Heart left ventricle (tissue), 16 donors: ENCODE measurements around the gene NPRL2. TPM values are rescaled to one million over a fixed set of nuclear protein-coding genes. Genes with fewer than 3 reads are reported as not detected.

Source experiments
- ATAC-seq, 4 donors: fragments of 200-7000 bp; cut with Tn5 transposase; one replicate each; pipeline ENCODE4 v1.9.1; 2020 to 2022; ENCODE audit warnings: moderate library complexity in 4 of 4, mild to moderate bottlenecking in 3 of 4, moderate number of reproducible peaks in 1 of 4
- DNase-seq, 5 donors: peaks; one replicate each; pipeline ENCODE4 v3.0.0-alpha.2; 2020
- H3K27ac ChIP-seq, 12 donors: fragments of 200-600 bp; sonication (generic) in 4 of 12; one replicate each; pipeline versions ENCODE4 v1.5.0 to v1.8.0; 2016 to 2022; ENCODE audit warnings: mild to moderate bottlenecking in 2 of 12
- H3K27me3 ChIP-seq, 9 donors: fragments of 200-600 bp; sonication (generic) in 2 of 9; one replicate each; pipeline versions ENCODE4 v1.5.1 to v1.8.0; 2016 to 2022; ENCODE audit warnings: mild to moderate bottlenecking in 3 of 9
- H3K36me3 ChIP-seq, 9 donors: fragments of 200-600 bp; sonication (generic) in 2 of 9; one replicate each; pipeline versions ENCODE4 v1.5.0 to v1.8.0; 2018 to 2022; ENCODE audit warnings: mild to moderate bottlenecking in 2 of 9
- H3K4me1 ChIP-seq, 12 donors: fragments of 200-600 bp; sonication (generic) in 4 of 12; one replicate each; pipeline versions ENCODE4 v1.5.0 to v1.8.0; 2016 to 2022; ENCODE audit warnings: mild to moderate bottlenecking in 3 of 12
- H3K4me3 ChIP-seq, 12 donors: fragments of 200-600 bp; sonication (generic) in 4 of 12; one replicate each; pipeline versions ENCODE4 v1.5.0 to v1.8.0; 2017 to 2022; ENCODE audit warnings: mild to moderate bottlenecking in 9 of 12, moderate library complexity in 4 of 12
- H3K9me3 ChIP-seq, 12 donors: fragments of 200-600 bp; sonication (generic) in 4 of 12; one replicate each; pipeline versions ENCODE4 v1.5.0 to v1.8.0; 2016 to 2022; ENCODE audit warnings: mild to moderate bottlenecking in 1 of 12
- CTCF ChIP-seq, 12 donors: fragments of 200-600 bp; sonication (generic) in 4 of 12; IDR thresholded peaks; one replicate each; pipeline versions ENCODE4 v1.5.0 to v1.8.0; 2018 to 2022; ENCODE audit warnings: antibody characterized with exemption in 12 of 12, mild to moderate bottlenecking in 5 of 12
- POLR2A ChIP-seq, 2 donors: fragments of 450-650 bp; IDR thresholded peaks; one replicate each; pipeline ENCODE4 v1.6.1; 2017; ENCODE audit warnings: antibody characterized with exemption in 2 of 2, mild to moderate bottlenecking in 2 of 2, moderate library complexity in 2 of 2
- WGBS, 4 donors: extraction: QIAGEN DNeasy Blood & Tissue Kit in 2 of 4; methylation state at CpG; one replicate each; pipeline versions ENCODE4 v1.1.5 to v1.1.7; 2013 to 2018; 5-methylcytosine and 5-hydroxymethylcytosine counted together
- intact Hi-C, 10 donors: fragments of 100-400 bp; cut with DNase I; formaldehyde crosslinking; loops; one replicate each; pipeline versions ENCODE4 v1.11.1 to v1.14.2; 2022
- polyA plus RNA-seq, 2 donors: library from polyadenylated mRNA; stranded (reverse); fragments of 200-250 nt; gene quantifications; one replicate each; pipeline ENCODE4 v1.2.3, GENCODE V29; 2013
- total RNA-seq, 9 donors: library from RNA; depleted of rRNA in 2 of 9; stranded (reverse); fragments of >200 nt in 2 of 9; fragmentation: NEBNext Ultra II Directional in 3 of 9; extraction: Animal tissue kit (Norgen Biotek cat#: 25700) in 3 of 9; gene quantifications; one replicate each; pipeline versions ENCODE4 v1.1.0 to v1.2.4, GENCODE V29; 2016 to 2023
- donor health status: ischemic (EF 13 %, LVEDD 7.1; RV severe dilation, severe dysfunction).
- donor health status: healthy with polysubstance abuse.
- donor health status: DM: no; HTN: yes; CAD: no.
- donor health status: DM: no; HTN: no; CAD: no.
- donor health status: ischemic (EF 25% LVEDD 6.9; RV normal size, moderate dysfunction).
- donor health status: ischemic (EF 25% LVEDD 5.7; RV mildly dilated, moderate dysfunction).
- donor health status: healthy.
- donor health status: DM: yes; HTN: yes; CAD: no.
- donor health status: ischemic (EF 35%, LVEDD 5.7; RV mildly dilated, moderate dysfunction).
- donor health status: nonischemic (EF 11% LVEDD 7.7; RV severe dilation, severe dysfunction).
- donor health status: DM: yes; HTN: yes; CAD: no.
- donor health status: PGD.
- donor health status: ischemic (EF 29% LVEDD 5.4; RV normal size, mild dysfunction).
- donor health status: nonischemic (EF 23%, LVEDD 6.1; RV moderate dilation, normal function).

NPRL2 gene
- total and polyA plus RNA-seq, 11 donors, result 12.0 to 19.0 (median 15.3) TPM

DNA sequence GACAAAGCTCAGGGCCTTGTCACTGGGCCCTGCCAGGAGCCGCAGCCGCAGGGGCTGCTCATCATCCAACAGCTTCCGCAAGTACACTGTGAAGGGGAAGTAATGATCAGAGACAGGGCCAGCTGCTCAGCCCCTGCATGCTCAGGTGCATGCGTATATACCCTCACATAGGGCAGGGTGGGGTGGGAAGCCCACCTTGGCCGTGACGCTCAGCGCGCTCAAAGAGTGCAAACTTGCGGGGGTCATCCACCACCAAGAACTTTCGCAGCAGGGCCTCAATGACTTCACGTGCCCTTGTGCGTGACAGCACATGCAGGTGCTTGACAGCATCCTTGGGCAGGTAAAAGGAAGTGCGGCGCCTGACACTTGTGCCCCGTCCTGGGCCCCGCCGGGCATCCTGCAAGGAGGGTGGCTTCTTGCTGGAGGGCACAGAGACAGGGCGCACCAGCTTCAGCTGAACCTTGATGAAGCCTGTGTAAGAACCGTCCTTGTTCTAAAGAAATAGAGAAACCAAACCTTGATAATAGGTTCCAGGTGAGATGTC, 19.1 kb downstream of the NPRL2 start:
- peak overlapping the region in 3 of 12 donors; percentile 98 to 100 (median 99) for H3K27ac ChIP-seq
- intact Hi-C loops, result no loop called here
- no peak for TF ChIP-seq POLR2A (IDR thresholded peaks at IDR 0.05)
- no peak for TF ChIP-seq CTCF (IDR thresholded peaks at IDR 0.05)
- H3K27me3 ChIP-seq, result no peaks in the 10 kb centered on the region
- H3K36me3 ChIP-seq, result peaks cover 0 to 65% (median 34%) of the 10 kb centered on the region in 9 donors
- DNase-seq (peak in 1 of 5 donors; percentile 20), ATAC-seq (no peak)
- H3K4me1 ChIP-seq, result peaks cover 13 to 67% (median 55%) of the 10 kb centered on the region in 12 donors
- H3K9me3 ChIP-seq, result no peaks in the 10 kb centered on the region
- H3K4me3 ChIP-seq, result no peak overlapping the region
- WGBS, 4 donors, result 93 to 95% (median 94%) methylated on average over 9 to 19 of the region's 19 CpGs

GRCh38 chr3:50330330-50330729, 20.2 kb downstream of the NPRL2 start:
- H3K36me3 ChIP-seq, result peaks cover 0 to 70% (median 44%) of the 10 kb centered on the region in 9 donors
- ATAC-seq (no peak), DNase-seq (peak in 3 of 5 donors; percentile 9 to 20 (median 19))
- intact Hi-C loops, result no loop called here
- peak overlapping the region in 1 of 12 donors; percentile 24 for H3K27ac ChIP-seq
- H3K4me3 ChIP-seq, result no peak overlapping the region
- H3K27me3 ChIP-seq, result no peaks in the 10 kb centered on the region
- TF ChIP-seq CTCF (IDR thresholded peaks at IDR 0.05) (no peak), POLR2A (IDR thresholded peaks at IDR 0.05) (no peak)
- H3K9me3 ChIP-seq, result no peaks in the 10 kb centered on the region
- WGBS, 4 donors, result 87 to 92% (median 91%) methylated on average over 3 to 10 of the region's 10 CpGs
- H3K4me1 ChIP-seq, result peaks cover 5 to 58% (median 44%) of the 10 kb centered on the region in 12 donors

DNA sequence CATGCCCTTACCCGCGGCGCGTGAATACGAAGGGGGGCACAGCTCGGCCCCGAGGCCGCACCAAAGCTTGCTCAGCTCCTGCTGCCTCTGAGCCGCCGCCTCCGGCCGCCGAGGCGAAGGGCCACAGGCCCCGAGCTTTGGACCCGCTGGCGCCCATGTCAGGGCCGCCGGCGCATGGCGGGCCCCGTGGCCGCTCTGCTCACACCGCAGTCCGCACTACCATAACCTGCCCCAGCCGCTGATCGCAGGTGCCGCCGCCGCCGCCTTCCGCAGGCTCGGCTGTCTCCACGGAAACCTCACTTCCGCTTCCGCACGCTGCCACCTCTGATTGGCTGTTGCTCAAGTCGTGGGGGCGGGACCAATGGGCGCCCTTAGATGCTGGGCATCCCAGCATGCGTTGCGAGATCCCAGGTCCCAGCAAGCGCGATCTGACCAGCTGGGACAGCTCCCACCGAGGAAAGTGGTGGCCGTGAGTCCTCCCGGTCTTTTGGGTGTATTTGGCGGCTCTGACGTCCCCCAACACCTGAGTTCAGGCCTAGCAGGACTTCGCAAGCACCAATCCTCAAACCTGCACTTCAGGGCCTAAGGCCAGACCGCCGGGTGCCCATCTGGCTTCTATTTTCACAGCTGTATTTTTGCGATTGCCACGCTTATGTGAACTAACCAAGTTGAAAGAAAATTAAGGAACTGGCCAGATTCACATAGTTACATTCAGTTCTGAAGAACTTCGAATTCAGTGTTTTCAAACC, 22.5 kb downstream of the NPRL2 start, which contains the start of gene TUSC2:
TSS of gene TUSC2 (minus strand) at position 281 of the 749 bp plus-strand sequence. CDS start at position 157, 124 bp downstream.
- Histone ChIP-seq H3K4me1 (peaks cover 5 to 58% (median 40%) of the 10 kb centered on the region in 12 donors), H3K9me3 (no peaks in the 10 kb centered on the region), H3K27me3 (no peaks in the 10 kb centered on the region), H3K36me3 (peaks cover 0 to 57% (median 51%) of the 10 kb centered on the region in 9 donors), H3K4me3 (peak within 1 kb of the TSS; percentile 69 to 100 (median 90)), H3K27ac (peak within 1 kb of the TSS; percentile 59 to 93 (median 84))
- peak; percentile 67 to 86 (median 84) for ATAC-seq
- TF ChIP-seq POLR2A (IDR thresholded peaks at IDR 0.05) (peak; percentile 28 to 82), CTCF (IDR thresholded peaks at IDR 0.05) (peak in 1 of 12 donors; percentile 11)
- WGBS, 4 donors, result 3 to 6% (median 3%) methylated on average over 33 to 55 of the region's 55 CpGs
- intact Hi-C loops, result loop anchor here in 4 of 10 donors (5.0 to 10.0 kb wide), 3 partner anchors 36 to 73 kb away; partner anchors contain the start of genes LSMEM2 (in 2 of the 4) and IFRD2 (in 1 of the 4)
- DNase-seq, result peak; percentile 96 to 99 (median 98)

- intact Hi-C loops, result loop anchor here in 4 of 10 donors (5.0 to 10.0 kb wide), 3 partner anchors 35 to 72 kb away; partner anchors contain the start of genes LSMEM2 (in 2 of the 4) and IFRD2 (in 1 of the 4)
- Histone ChIP-seq H3K4me1 (peaks cover 5 to 58% (median 38%) of the 10 kb centered on the region in 12 donors), H3K27ac (peak overlapping the region in 9 of 12 donors; percentile 81 to 93 (median 89)), H3K4me3 (peak overlapping the region in 11 of 12 donors; percentile 69 to 100 (median 88)), H3K36me3 (peaks cover 0 to 50% (median 44%) of the 10 kb centered on the region in 9 donors), H3K9me3 (no peaks in the 10 kb centered on the region), H3K27me3 (no peaks in the 10 kb centered on the region)
- DNase-seq (peak in 2 of 5 donors; percentile 5 to 20), ATAC-seq (no peak)
- 60 to 70% (median 67%) methylated on average over 4 of the region's 4 CpGs for WGBS, 4 donors
- no peak for TF ChIP-seq CTCF (IDR thresholded peaks at IDR 0.05)
- no peak for TF ChIP-seq POLR2A (IDR thresholded peaks at IDR 0.05)
These were observed 23.4 kb downstream of the NPRL2 start for GRCh38 chr3:50327129-50327528.
